Liver (tissue), 3 donors: ENCODE data around the gene MRRF.

Experiments used
- GABPA ChIP-seq, 2 donors: IDR thresholded peaks in 1 of 2; conservative IDR thresholded peaks in 1 of 2; 2 replicates each; pipeline ENCODE4 v1.6.1; 2016; ENCODE audit warnings: antibody characterized with exemption in 2 of 2, mild to moderate bottlenecking in 1 of 2, moderate library complexity in 1 of 2
- TAF1 ChIP-seq: conservative IDR thresholded peaks from 2 replicates; pipeline ENCODE4 v1.6.1; 2016; ENCODE audit warnings: antibody characterized with exemption, mild to moderate bottlenecking
- TF ChIP-seq, protein P1 (sequence below): fragments of 150-350 bp; IDR thresholded peaks from 2 replicates; pipeline ENCODE4 v1.5.1; 2017; ENCODE audit warnings: improper control_type of control experiment, low read depth, low read length; ENCODE audit not compliant: missing input control
- TF ChIP-seq, protein P2 (sequence below): IDR thresholded peaks from 2 replicates; pipeline ENCODE4 v1.6.1; 2016; ENCODE audit warnings: antibody characterized with exemption, mild to moderate bottlenecking
- TF ChIP-seq, protein P3 (sequence below): IDR thresholded peaks from 2 replicates; pipeline ENCODE4 v1.6.1; 2016; ENCODE audit warnings: antibody characterized with exemption
- TF ChIP-seq, protein P4 (sequence below): IDR thresholded peaks from 2 replicates; pipeline ENCODE4 v1.6.1; 2016; ENCODE audit warnings: antibody characterized with exemption
- donor health status: healthy.
- donor health status: healthy.

DNA sequence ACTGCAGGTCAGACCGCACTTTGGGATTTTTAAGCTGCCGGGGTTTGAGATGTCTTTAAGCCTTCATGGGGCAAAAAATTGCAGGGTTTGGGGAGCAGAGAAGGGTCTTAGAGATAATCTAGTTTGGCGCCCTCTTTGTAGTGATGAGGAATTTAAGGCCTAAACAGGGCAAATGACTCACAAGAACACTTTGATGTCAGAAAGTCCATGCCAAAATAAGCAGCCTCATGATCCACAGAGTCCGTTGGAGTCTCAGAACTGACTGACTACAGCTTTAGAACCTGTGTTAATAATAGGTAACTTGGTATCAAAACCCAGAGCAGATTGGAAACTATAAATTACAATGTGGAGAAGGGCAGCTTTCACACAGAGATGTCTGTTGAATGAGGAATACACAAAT lies 70.2 kb downstream of the MRRF start:
- TF ChIP-seq, protein P1, sequence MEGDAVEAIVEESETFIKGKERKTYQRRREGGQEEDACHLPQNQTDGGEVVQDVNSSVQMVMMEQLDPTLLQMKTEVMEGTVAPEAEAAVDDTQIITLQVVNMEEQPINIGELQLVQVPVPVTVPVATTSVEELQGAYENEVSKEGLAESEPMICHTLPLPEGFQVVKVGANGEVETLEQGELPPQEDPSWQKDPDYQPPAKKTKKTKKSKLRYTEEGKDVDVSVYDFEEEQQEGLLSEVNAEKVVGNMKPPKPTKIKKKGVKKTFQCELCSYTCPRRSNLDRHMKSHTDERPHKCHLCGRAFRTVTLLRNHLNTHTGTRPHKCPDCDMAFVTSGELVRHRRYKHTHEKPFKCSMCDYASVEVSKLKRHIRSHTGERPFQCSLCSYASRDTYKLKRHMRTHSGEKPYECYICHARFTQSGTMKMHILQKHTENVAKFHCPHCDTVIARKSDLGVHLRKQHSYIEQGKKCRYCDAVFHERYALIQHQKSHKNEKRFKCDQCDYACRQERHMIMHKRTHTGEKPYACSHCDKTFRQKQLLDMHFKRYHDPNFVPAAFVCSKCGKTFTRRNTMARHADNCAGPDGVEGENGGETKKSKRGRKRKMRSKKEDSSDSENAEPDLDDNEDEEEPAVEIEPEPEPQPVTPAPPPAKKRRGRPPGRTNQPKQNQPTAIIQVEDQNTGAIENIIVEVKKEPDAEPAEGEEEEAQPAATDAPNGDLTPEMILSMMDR = no peak
- TF ChIP-seq, protein P2, sequence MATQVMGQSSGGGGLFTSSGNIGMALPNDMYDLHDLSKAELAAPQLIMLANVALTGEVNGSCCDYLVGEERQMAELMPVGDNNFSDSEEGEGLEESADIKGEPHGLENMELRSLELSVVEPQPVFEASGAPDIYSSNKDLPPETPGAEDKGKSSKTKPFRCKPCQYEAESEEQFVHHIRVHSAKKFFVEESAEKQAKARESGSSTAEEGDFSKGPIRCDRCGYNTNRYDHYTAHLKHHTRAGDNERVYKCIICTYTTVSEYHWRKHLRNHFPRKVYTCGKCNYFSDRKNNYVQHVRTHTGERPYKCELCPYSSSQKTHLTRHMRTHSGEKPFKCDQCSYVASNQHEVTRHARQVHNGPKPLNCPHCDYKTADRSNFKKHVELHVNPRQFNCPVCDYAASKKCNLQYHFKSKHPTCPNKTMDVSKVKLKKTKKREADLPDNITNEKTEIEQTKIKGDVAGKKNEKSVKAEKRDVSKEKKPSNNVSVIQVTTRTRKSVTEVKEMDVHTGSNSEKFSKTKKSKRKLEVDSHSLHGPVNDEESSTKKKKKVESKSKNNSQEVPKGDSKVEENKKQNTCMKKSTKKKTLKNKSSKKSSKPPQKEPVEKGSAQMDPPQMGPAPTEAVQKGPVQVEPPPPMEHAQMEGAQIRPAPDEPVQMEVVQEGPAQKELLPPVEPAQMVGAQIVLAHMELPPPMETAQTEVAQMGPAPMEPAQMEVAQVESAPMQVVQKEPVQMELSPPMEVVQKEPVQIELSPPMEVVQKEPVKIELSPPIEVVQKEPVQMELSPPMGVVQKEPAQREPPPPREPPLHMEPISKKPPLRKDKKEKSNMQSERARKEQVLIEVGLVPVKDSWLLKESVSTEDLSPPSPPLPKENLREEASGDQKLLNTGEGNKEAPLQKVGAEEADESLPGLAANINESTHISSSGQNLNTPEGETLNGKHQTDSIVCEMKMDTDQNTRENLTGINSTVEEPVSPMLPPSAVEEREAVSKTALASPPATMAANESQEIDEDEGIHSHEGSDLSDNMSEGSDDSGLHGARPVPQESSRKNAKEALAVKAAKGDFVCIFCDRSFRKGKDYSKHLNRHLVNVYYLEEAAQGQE = no peak
- TF ChIP-seq, protein P3, sequence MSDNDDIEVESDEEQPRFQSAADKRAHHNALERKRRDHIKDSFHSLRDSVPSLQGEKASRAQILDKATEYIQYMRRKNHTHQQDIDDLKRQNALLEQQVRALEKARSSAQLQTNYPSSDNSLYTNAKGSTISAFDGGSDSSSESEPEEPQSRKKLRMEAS = no peak
- TF ChIP-seq TAF1 (no peak), GABPA (IDR thresholded peaks at IDR 0.05 in 1 of 2, conservative IDR thresholded peaks at IDR 0.05 in 1 of 2) (no peak)
- TF ChIP-seq, protein P4, sequence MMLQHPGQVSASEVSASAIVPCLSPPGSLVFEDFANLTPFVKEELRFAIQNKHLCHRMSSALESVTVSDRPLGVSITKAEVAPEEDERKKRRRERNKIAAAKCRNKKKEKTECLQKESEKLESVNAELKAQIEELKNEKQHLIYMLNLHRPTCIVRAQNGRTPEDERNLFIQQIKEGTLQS = no peak
